Caki2 (cell line): ENCODE results near the gene MAN2C1. TPM values are rescaled to one million over a fixed set of nuclear protein-coding genes. Genes with fewer than 3 reads are reported as not detected.
"Not testable (repeated sequence)": the region's sequence is repeated elsewhere in the genome, so short reads cannot be mapped to it uniquely, and the experiment has no call there.

Source experiments
- DNase-seq: peaks from one replicate; pipeline ENCODE4 v3.0.0-alpha.2; 2015; ENCODE audit warnings: low read depth
- in situ Hi-C: cut with HindIII; loops from 2 replicates; pipeline ENCODE4 v1.10.0; 2016; ENCODE audit warnings: low sequenced_read_pairs, low pct_unique_long_range_greater_than_20kb, mixed read lengths
- total RNA-seq: library from RNA; depleted of rRNA; stranded (reverse); fragments of >200 nt; shearing (Covaris generic); gene quantifications from 2 replicates; pipeline ENCODE4 v1.2.3, GENCODE V29; 2014; ENCODE audit warnings: low replicate concordance; rRNA removed

The MAN2C1 gene
- total RNA-seq, 1 experiment from 2014 or later, result 66.8 TPM

GRCh38 chr15:75327005-75327404 lies 41.4 kb downstream of the MAN2C1 start:
- in situ Hi-C loops, result no loop called here
- no peak for DNase-seq

GRCh38 chr15:75325922-75326321 lies 42.5 kb downstream of the MAN2C1 start:
- in situ Hi-C loops, result no loop called here
- no peak for DNase-seq

- in situ Hi-C loops, result no loop called here
- DNase-seq, result no peak
These were observed 46.7 kb downstream of the MAN2C1 start for GRCh38 chr15:75321711-75322110.

- DNase-seq, in situ Hi-C loops: not testable (repeated sequence)
These were observed 49.0 kb downstream of the MAN2C1 start for GRCh38 chr15:75319231-75319897.

DNA sequence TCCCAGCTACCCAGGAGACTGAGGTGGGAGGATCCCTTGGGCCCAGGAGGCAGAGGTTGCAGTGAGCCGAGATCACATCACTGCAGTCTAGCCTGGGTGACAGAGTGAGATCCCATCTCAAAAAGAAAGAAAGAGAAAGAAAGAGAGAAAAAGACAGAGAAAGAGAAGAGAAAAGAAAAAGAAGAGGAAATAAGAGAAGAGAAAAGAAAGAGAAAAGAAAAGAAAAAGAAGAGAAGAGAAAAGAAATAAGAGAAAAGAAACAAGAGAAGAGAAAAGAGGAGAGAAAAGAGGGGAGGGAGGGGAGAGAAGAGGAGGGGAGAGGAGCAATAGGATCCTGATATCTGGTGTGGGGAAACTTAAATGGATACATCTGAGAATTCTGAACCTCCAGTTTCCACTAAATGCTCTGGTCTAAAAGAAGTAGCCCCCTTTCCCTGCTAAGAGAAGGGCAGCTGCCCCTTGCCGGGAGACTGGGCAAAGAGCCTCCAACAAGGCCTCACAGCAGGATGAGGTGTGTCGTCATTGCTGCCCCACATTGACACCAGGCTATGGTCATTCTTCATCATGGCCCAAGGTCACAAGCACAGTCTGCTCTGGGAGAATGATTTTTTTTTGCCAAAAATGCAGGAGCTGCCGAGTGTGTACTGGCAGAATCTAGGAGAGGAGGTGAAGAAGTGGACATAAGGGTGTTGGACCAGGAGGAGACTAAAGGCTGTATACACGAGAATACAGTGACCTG lies 53.7 kb downstream of the MAN2C1 start:
- in situ Hi-C loops, result no loop called here

DNA sequence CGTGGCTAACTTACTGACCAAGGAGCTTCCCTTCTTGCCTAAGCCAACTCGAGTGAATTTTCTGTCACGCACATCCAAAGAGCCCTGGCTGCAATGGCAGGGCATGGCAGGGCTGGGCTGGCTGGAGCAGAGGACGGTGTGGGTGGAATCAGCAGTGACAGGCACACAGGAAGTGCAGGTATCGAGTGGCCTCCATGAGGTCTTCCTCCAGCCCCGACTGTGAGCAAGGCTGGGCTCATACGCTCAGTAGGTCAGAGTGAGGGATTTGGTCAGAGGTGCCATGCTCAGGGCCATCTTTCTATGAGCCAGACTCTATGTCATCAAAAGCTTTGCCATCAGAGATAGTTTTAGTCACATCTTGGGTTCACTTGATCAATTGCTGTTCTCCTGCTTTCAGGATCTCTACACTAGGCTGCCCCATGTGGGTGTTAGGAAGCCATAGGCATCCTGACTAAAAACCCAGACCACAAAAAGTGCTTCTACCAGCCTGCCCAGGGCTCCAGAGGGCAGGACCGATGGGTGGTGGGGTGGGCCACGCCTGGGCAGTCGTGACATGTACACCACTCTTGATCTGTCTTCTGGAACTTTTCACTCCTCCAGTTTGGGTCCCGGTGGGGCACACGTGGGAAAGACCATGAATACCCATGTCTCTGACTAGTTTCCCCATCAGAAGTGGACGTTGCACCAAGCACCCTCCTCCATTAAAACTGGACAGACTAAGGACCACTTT lies 55.1 kb downstream of the MAN2C1 start:
- in situ Hi-C loops, result no loop called here
- DNase-seq, result no peak

More for the DNA sequence above, 53.7 kb downstream of the MAN2C1 start:
- no peak for DNase-seq

DNA sequence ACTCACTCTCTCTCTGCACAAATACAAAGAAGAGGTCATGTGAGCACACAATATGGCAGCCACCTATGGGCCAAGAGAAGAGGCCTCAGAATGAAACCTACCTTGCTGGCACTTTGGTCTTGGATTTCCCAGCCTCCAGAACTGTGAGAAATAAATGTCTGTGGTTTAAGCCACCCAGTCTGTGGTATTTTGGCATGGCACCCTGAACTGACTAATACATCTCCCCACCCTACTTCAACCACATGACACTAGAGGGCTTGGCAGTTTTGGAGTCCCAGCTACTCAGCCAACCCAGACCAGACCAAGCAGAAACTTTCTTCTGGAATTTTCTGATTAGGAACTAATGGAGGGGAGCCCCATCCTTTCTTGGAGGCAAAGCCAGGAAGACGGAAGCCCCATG lies 55.9 kb downstream of the MAN2C1 start:
- DNase-seq, in situ Hi-C loops: not testable (repeated sequence)

- in situ Hi-C loops, result no loop called here
- DNase-seq, result no peak
These were observed 58.7 kb downstream of the MAN2C1 start for GRCh38 chr15:75309711-75310110.

GRCh38 chr15:75307778-75308390 lies 60.5 kb downstream of the MAN2C1 start:
- in situ Hi-C loops, result no loop called here
- DNase-seq, result peak; percentile 1

DNA sequence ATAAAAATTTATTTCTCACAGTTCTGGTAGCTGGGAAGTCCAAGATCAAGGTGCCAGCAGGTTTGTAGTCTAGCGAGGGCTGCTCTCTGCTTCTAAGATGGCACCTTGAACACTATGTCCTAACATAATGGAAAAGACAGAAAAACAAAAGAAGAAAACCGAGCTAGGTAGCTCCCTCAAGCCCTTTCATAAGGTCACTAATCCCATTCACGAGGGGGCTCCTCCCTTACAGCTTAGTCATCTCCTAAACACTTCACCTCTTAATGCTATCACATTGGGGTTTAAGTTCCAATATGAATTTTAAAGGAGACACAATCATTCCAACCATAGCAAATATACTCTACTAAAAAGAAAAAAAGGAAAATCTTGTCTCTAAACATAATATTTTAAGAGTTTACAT lies 62.2 kb downstream of the MAN2C1 start:
- DNase-seq, result no peak
- in situ Hi-C loops, result no loop called here

Other genes with a start within 250 kb of the MAN2C1 start
- gene C15orf39, start 166.7 kb downstream of the MAN2C1 start, total RNA-seq, result 7.6 and 7.7 TPM in 2 replicates
- gene GOLGA6C, start 110.3 kb downstream of the MAN2C1 start, total RNA-seq, result not detected in 2 replicates
- not detected in 2 replicates for gene GOLGA6D, start 85.8 kb downstream of the MAN2C1 start, total RNA-seq
- gene COMMD4, start 32.5 kb downstream of the MAN2C1 start, total RNA-seq, result 165 and 212 TPM in 2 replicates
- not detected in 2 replicates for gene NEIL1, start 21.6 kb downstream of the MAN2C1 start, total RNA-seq
- 17.7 and 32.6 TPM in 2 replicates for gene SIN3A, start 83.1 kb upstream of the MAN2C1 start, total RNA-seq
- 13.8 and 18.1 TPM in 2 replicates for gene PTPN9, start 210.7 kb upstream of the MAN2C1 start, total RNA-seq